Tongue (tissue), 2 donors: ENCODE data around the gene LTC4S. TPM values are rescaled to one million over a fixed set of nuclear protein-coding genes. Genes with fewer than 3 reads are reported as not detected.
"Not testable (repeated sequence)": the region's sequence is repeated elsewhere in the genome, so short reads cannot be mapped to it uniquely, and the experiment has no call there.

Experiments used
- DNase-seq: peaks from one replicate; pipeline ENCODE4 v3.0.0-alpha.2; 2015
- total RNA-seq: library from RNA; depleted of rRNA; stranded (reverse); fragments of >200 nt; gene quantifications from one replicate; pipeline ENCODE4 v1.2.3, GENCODE V29; 2014

LTC4S gene
- total RNA-seq, 1 donor from 2014 or later = not detected

- DNase-seq = no peak
Observed at GRCh38 chr5:179769796-179770195, 24.0 kb upstream of the LTC4S start.

GRCh38 chr5:179771311-179771895 lies 22.4 kb upstream of the LTC4S start:
- no peak for DNase-seq

GRCh38 chr5:179772351-179772750 lies 21.4 kb upstream of the LTC4S start:
- DNase-seq = no peak

- no peak for DNase-seq
Observed at GRCh38 chr5:179773686-179774040, 20.1 kb upstream of the LTC4S start.

- DNase-seq = no peak
Observed at GRCh38 chr5:179774442-179774841, 19.3 kb upstream of the LTC4S start.

DNA sequence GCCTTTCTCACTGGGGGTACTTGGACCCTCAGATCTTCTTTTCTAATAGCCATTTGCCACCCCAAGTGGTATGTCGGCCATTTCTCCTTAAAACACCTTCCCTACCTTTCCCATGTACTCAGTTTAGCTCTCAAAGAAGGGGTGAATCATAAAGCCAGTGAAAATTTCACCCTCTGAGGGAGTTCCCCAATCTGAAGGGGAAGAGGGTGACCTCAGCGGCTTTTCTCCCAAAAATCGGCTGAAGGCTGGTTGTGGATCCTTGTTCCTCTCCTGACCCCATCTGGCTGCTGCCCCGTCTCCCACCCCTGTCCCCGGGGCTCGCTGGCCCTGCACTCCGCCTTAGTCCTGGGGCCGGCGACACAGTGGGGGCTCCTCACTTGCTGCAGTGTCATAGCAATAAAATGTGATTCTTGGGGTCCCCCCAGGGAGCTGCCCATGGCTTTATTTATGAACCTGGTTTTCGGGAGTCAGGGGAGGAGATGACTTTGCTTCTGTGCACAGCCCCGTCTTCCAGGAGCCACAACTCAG lies 17.3 kb upstream of the LTC4S start:
- no peak for DNase-seq

DNA sequence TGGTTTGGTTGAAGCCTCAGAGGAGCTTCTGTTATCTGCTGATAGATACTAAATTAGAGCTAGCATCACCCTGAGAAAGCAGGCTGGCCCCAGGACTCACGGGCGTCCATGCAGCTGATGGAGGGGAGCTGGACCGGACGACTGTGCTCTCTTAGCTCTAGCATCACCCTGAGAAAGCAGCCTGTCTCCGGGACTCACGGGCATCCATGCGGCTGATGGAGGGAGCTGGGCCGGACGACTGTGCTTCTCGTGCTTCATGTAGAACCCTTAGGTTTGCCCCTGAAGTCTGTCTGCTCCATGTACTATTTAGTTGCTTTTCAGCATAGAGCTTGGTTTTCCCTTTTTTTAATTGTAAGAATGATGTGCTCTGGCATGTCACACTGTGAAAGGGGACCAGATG lies 16.3 kb upstream of the LTC4S start:
- no peak for DNase-seq

- no peak for DNase-seq
Observed at GRCh38 chr5:179777909-179778308, 15.9 kb upstream of the LTC4S start.

DNA sequence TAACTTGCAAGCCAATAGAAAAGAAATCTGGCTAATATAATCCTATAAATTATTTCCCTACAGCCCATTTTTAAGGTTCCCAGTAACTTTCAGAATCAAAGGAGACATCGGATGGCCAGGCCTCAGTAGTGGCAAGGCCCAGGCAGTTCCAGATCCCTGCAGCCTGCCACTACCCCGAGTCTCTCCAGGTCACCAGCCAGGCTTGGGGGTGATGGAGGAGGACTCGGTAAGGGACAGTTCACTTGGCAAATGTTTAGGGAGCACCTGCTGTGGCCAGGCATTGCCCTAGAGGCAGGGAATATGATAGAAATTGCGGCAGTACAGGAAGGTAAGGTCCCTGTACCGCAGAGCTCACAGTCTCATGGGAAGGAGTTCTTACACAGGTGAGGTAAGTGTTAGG lies 15.2 kb upstream of the LTC4S start:
- no peak for DNase-seq

GRCh38 chr5:179779826-179780225 lies 14.0 kb upstream of the LTC4S start:
- no peak for DNase-seq

DNA sequence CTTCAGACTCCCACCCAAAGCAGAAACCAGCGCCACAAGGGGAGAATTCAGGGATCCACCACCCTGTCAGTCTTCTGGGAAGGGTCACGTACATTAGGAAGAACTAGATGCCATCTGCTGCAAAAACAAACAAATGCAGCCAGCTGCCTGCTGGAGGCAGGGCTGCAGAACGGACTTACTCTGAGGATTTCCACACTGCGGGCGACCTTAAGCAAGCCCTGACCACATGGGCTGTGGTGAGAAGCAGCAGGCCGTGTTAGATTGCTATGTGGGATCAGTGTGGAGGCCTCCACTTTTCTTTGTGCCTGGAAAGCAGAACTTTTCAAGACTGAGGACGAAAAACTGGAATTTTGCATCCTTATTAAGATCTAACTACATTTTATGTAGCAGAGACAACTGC lies 13.4 kb upstream of the LTC4S start:
- no peak for DNase-seq

- no peak for DNase-seq
Observed at GRCh38 chr5:179781846-179782245, 11.9 kb upstream of the LTC4S start.

GRCh38 chr5:179783128-179783527 lies 10.7 kb upstream of the LTC4S start:
- DNase-seq = no peak

DNA sequence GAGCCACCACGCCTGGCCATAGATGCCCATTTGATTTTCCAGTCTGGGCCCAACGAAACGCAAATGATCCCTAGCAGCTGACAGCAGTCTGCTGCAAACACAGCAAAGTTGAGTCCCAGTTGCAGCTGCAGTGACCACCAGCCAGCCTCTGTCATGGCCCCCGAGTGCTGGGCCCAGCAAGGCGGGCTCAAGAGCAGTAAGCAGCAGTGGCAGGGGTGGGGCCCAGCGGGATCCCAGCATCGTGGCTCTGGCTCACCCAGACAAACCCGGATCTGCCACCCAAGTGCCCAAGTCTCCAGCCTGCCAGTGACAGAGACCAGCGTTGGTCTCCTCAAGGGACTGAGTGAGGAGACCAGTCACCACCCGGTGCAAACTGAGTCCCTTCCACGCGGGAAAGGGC lies 6.9 kb upstream of the LTC4S start:
- no peak for DNase-seq

DNA sequence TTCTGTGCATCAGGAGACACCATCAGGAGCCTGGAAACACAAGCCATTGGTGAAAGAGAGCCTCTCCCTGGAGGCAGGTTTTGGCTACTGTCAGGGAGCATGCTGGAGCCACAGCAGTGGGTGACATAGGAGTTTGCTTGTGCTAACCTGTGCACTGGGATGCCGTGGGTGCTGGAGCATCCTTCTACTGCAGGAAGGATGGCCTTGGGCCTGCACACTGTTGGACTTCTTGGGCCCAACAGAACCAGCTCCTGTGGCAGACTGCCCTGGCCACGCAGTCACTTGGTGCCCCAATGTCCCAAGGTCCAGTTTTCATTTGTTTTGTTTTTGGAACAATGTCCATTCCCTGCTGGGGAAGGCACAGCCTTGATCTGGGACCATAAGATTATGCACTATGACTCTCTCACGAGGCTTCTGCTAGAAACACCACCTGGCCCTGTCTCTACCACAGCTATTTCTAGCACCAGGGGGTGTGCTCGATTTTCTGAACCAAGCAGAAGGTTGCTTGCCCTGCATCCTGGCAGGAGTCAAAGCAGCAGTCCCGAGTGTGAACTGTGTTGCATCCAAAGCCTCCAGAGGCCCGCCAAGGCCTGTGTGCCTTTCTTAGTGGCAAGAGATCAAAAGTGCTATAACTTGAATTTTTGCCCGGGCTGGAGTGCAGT lies 5.5 kb upstream of the LTC4S start:
- DNase-seq = no peak

DNA sequence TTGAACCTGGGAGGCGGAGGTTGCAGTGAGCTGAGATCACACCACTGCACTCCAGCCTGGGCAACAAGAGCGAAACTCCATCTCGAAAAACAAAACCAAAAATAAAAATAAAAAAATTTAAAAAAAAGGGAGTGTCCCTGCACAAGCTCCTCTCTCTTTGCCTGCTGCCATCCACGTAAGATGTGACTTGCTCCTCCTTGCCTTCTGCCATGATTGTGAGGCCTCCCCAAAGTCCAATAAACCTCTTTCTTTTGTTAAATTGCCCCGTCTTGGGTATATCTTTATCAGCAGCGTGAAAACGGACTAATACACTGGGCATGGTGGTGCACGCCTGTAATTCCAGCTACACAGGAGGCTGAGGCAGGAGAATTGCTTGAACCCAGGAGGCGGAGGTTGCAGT lies 4.5 kb upstream of the LTC4S start:
- not testable (repeated sequence) for DNase-seq

GRCh38 chr5:179791881-179792611 lies 1.7 kb upstream of the LTC4S start:
- no peak for DNase-seq

- DNase-seq = no peak
Observed at GRCh38 chr5:179792612-179793467, 946 bp upstream of the LTC4S start.

GRCh38 chr5:179794171-179794570 lies 385 bp downstream of the LTC4S start:
- DNase-seq = no peak

DNA sequence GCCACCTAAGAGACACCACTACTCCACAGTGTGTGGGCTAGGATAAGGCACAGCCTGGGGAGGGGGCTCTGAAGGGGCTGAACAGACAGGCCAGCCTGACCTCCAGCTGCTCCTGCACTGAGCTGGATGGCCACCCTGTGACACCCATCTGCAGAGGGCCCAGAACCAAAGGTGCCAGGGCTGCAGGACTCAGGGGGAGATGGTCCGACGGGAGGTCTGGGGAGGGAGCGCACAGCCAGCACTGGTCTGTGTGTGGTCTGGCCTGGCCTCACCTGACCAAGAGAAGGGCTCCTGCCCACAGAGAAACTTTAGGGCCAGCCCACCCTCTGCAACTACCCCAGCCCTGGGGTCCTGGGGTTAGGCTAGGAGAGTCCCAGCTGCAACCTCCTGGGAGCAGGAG lies 789 bp downstream of the LTC4S start:
- no peak for DNase-seq

- peak; percentile 30 for DNase-seq
Observed at GRCh38 chr5:179795049-179795862, 1.5 kb downstream of the LTC4S start.
